GM21447 (cell line): Measurements from ENCODE around the gene ARHGDIA.
A peak's percentile ranks its signal among the peaks of the same experiment; 100 is the strongest.

Experiments
- ATAC-seq: cut with Tn5 transposase; IDR thresholded peaks from one replicate; pipeline ENCODE4 v1.9.1; 2021; ENCODE audit not compliant: unreplicated experiment

Gene ARHGDIA

DNA sequence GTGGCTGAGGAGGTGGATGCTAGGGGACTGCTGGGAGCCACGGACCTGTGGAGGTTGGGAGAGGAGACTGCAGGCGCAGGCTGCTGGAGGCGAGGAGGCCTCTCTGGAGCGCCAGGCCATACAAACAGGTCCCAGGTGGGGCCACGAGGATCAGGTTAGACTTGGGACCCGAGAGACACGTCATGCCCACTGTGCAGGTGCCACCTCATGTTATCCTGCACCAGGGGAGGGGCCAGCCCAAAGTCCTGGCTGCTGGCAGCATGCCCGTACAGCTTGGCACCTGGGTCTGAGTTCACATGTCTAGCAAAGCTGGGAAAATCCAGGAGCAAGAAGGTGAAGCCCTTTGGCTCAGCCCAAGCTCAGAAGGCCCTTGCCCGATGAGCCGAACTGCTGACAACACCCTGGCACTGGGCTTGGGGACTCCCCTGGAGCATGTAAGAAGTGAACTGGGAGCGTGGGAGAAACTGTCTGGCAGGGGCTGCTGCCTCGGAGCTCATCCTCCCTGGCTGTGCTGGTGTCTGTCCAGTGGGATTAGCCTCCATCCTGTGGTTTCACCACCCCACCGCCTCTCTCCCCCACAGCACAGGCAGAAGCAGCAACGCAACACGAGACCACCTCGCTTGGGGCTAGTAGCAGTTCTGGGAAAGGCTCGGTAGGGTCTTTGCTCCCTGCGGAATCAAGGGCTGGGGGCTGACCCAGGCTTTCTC, 5.3 kb downstream of the ARHGDIA start:
- no peak for ATAC-seq

DNA sequence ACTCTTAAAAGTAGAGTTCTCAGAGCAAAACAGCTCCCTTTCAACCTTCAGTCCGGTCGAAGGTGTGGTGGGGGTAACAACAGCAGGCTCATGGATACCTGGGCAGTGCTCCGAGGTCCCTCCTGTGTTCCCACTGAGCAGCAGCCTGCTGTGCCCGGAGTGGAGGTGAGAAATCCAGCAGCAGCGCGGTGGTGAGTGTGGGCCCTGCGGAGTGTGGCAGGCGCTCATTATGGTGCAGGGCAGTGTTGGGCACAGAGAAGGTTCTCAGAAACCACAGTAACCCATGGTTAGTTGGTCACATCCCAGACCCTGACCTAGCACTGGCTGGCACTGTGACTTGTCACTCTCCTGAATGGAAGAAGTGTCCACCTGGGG, 5.8 kb downstream of the ARHGDIA start:
- ATAC-seq: no peak

DNA sequence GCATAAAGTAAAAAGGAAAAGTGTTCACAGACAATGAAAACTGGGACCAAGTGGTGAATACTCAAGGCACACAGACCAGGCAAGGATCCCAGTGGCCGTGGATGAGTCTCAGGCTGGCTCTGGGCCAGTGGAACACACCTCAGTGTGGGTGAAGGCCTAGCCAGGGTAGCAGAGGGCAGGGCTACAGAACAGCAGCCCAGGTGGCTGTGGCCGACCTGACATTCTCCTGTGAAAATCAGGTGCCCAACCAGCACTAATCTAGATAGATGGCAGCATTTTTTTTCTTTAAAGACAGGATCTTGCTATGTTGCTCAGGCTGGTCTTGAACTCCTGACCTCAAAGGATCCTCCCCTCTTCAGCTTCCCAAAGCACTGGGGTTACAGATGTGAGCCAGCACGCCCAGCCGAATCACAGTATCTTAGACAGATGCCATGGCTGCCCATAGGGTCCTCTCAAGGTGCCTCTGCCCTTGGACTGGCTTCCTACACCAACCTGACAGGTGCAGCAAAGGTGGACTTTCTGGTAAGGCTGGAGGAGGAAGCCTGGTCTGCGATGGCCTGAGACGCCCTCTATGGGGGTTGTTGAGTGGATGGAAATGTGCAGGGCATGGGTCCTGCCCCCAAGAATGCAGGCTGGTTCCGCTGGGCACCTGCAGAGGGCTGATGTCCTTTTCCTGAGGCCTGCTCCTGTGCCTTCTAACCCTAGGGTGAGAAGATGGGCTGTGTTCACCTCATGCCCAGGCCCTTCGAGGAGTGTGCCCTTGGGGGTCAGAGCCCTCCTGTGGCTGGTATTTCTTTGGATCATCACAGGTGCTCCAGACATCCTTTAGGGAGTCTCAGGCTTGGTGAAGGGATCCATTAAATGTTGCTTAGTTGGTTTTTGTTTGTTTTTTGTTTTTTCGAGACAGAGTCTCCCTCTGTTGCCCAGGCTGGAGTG, 7.0 kb downstream of the ARHGDIA start:
- ATAC-seq: no peak

DNA sequence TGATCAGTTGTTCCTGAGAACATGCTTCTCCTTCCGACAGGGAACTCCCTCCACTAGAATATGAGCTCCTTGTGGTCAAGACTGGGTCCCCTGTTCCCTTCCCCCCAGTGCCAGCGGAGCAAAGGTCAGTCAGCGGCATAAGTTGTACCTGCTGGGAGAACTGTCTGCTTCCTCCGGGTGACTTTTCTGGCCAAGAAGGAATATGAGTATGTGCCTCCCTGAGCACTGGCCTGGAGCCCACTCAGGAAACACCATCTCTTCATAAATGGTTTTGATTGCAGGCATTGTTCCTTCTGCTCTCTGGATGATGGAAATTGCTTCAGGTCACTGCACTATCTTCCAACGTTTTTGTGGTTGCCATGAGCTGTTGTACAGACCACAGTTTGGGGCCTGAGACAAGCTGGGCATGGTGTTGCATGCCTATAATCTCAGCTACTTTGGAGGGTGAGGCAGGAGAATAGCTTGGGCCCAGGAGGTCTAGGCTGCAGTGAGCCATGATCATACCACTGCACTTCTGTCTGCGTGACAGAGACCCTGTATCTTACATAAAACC, 7.9 kb downstream of the ARHGDIA start:
- ATAC-seq: no peak

DNA sequence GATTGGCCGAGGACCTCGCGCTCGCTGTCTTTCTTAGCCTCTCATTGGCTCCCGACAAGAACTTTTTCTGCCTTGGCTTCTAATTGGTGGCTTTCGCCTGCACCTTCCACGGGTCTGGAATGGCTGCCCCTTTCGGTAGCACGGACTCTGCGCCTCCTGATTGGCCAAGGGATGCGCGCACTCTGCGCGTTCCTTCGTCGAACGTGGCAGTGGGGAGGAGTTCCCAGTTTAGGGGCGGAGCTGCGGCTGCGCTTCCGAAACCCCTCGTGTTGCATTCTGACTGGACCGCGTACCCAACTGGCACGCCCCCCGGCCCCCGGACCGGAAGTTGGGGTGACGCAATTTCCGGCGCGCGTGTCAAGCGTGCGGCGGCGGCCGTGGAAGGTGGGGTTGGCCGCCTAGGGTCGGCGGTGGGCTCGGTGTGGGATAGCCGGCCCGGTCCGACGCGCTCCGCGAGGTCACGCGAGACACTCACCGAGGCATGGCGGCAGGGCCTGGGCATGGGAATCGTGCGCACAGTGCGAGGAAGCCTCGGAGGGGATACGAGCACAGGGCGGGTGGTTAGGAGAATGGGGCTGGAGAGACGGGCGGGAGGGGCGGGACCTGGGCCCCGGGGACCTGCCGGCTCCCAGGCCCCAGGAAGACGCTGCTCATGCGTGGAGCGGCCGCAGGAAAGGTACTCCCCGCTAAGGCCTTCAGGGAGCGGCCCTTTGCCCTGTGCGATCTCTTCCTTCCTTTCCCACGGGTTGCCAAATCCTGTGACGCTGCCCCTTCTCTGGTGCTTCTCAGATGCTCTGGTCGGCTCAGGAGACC, 10.2 kb downstream of the ARHGDIA start:
- ATAC-seq: peak; percentile 78

DNA sequence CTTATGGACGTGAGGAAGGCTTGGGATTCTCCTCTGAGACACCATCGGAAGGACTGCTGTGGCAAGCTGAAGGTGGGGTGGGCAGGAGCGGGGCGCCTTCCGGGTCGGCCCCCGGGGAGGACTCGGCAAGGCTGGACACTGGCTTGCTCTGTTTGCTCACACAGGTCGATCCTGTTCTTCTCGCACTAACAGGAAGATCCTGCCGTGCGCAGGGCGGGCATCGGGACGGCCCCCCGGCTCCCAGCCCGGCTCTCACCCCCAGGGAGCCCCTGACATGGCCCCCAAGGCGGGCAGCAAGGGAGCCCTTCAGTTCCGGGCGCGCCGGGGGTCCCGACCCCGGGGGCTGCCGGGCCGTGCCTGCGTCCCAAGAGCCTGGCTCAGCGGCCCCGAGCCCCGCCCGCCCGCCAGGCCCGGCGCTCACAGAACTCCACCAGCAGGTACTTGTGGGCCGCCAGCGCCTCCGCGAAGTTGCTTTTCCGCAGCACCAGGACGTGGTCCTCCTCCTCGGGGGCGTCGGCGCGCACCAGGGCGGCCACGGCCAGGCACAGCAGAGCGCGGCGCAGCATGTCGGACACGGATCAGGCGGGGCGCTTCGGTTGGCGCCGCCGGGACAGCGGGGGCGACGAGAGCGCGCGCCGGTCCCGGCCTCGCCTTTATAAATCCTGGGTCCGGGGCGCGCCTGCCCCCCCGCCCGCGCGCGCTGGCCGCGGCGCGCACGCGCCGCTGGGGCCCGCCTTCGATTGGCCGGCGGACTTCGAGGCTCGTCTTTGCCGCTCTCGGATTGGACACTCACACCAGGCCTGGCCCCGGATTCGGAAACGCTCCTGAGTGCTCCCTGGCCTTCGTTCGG, 11.0 kb downstream of the ARHGDIA start, which contains the start of gene P4HB:
Gene P4HB (minus strand): TSS at position 630 of the 850 bp plus-strand sequence. CDS start 64 bp downstream, at position 566.
- no peak for ATAC-seq

DNA sequence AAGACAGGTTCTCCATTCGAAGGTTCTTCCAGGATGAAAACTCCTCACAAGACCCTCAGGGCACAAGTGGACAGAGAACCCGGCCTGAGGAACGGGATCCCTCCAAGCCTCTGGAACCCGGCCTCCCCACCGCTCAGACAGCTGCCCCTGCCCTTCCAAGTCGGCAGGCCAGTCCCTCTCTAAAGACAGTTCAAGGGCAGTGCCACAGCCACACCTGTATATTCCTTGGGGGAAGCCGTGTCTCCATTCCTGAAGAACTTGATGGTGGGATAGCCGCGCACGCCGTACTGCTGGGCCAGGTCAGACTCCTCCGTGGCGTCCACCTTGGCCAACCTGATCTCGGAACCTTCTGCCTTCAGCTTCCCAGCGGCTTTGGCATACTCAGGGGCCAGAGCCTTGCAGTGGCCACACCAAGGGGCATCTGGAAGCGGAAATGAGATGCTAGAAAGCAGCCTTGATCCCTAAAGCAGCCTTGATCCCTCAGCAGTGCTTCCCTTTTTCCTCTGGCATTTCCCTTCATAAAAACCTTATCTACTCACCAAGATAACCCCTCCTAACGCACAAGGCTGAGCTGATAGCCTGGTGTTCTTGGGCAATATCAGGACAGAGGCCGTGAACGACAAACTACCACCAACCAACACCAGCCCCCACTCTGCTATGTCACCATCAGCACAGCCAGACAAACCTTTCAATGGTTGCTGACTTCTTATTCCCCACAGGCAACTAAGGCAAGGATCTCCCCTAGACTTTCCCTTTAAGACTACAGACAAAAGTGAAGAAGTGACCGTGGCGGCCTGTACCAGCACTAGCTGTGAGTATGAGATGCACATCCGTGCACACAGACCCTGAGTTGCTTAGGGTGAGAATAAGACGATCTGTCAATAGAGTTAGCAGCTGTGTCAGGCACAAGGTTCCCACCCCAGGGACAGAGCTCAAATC, 11.9 kb downstream of the ARHGDIA start:
- ATAC-seq: no peak

DNA sequence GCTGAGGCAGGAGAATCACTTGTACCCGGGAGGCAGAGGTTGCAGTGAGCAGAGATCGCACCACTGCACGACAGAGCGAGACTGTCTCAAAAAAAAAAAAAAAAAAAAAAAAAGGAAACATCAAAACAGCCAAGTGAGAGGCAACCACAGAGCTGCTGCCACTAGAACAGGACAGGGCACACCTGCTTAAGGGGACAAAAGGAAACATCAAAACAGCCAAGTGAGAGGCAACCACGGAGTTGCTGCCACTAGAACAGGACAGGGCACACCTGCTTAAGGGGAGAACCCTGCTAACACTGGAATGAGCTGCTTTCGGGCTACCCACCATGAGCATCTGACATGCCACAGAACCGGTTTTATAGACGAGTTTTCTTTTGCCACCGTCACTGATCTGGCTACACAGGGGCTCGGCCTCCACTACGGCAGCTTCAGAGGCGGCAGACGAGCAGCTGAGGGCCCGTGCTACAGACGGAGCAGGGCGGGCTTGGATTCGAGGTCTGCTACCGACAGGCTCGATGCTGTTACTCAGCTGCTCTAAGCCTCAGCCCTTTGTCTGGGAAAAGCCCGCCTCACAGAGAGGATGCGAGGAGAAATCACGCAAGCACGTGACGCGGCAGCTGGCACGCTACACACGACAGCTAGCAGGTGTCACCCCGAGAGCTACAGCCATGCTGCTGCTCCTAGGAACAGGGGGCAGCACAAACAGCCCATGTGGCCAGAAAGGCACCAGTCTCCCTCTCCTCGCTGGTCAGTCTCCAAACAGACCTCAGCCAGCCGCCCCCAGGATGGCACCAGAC, 12.8 kb downstream of the ARHGDIA start:
- no peak for ATAC-seq

DNA sequence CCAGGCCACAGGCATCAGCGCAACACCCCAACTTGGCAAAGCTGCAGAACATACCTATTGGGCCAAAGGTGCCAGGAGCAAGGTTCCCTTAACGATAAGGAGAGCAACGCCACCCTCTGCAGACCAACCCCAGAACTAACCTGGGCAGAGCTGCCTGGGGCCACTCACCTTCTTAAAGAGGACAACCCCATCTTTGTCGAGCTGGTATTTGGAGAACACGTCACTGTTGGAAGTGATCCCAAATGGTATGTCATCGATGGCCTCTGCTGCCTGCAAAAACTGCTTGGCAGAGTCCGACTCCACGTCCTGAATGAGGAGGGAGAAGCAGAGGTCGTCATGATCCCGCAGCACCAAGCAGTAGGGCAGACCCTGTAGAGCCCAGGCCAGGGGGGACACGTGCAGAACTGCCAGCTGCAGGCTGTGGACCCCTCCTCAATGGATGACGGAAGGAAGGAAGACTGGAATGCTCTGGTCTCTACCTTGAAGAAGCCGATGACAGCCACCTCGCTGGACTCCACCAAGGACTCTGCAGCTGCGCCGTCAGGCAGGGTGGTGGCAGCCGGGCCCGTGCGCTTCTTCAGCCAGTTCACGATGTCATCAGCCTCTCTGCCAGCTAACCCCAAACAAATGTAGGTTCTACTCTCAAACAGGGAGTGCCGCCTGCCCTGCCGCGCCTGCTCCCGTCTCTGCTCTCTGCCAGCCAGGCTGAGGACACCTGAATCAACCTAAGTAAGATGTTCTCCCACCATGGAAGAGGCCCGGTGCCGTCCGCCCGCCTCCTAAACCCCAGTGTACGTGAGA, 16.0 kb downstream of the ARHGDIA start:
- ATAC-seq: no peak

DNA sequence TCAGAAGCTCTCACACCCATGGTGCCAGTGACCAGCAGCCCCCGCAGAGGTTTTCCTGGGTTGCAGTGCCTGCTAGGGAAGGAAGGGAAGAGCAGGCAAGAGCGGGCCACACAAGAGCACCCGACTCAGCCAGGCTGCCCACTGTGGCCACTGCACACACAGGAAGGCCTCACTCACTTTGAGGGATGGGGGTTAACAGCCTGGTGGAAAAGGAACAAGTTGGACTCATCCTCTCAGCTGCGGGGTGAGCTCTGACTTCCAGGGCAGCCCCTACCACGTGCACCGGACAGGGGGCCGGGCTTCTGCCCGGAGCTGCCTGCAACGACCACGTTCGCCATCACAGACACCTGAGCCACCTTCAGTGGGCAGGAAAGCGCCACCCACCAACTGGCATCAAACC, 18.9 kb downstream of the ARHGDIA start:
- no peak for ATAC-seq

DNA sequence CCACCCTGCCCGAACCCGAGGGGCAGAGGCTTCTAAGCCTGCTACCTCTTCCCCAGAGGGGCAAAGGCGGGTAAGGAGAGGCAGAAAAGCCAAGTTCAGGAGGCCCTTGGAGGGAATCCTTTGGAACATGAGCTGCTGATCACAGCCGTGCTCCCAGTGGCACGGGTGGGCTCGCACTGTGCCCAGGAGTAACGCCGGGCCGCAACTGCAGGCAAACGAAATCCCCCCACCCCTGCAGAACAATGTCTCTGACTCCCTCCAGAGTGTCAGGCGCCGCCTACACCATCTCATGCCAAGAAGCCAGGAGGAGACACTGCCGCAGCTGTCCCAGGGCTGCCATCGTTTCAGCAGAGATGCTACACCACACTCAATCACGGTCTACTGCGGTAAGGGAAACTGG, 19.7 kb downstream of the ARHGDIA start:
- ATAC-seq: no peak

DNA sequence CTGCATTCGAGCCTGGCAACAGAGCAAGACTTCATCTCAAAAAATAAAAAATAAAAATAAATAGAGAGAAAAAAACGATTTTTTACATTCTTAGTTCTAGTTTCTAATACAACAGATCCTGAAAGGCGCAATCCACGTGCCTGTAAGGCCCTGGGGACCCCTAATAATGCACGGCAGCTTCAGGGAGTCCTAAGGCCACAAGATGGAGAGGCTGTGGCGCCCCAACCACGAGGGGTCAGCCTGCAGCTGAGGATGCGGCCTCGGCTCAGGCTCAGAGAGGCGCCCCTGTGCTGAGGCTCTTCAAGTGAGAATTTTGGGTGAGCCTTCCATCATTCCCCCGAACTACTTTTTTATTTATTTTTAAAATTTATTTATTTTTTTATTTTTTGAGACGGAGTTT, 21.7 kb downstream of the ARHGDIA start:
- no peak for ATAC-seq

DNA sequence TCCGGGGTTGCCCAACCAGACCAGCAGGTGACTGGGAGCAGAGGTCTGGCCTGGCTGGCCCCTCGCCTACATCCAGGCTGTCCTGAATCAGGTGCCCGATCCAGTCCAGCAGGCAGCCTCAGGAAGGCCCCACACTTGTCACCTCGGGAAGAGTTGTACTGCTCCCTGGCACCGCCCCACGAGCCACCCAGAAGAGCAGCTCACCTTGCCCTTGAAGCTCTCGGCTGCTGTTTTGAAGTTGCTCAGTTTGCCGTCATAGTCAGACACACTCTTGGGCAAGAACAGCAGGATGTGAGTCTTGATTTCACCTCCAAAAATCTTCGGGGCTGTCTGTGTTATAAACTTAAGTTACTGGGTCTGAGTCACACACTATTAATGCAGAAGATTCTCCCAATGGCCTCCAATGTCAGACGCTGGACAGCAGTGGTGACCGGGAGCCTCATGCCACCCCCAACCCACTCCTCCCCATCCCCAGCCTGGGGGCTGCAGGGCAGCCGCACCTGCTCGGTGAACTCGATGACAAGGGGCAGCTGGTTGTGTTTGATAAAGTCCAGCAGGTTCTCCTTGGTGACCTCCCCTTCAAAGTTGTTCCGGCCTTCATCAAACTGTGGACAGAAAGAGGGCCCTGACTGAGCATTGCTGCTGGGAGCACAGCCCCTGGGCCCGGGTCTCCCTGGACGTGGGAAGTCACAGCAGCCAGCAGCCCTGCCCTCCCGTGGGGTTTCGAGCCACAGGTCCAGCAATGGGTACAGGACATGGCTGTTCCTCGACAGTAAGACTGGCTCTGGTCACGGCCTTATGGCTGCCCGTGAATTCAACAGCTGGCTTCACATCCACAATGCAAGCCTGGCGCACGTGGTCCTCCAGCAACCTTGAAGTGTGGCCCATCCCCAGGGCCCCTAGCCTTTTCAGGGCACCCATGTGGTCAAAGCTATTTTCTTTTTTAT, 24.1 kb downstream of the ARHGDIA start:
- ATAC-seq: no peak

DNA sequence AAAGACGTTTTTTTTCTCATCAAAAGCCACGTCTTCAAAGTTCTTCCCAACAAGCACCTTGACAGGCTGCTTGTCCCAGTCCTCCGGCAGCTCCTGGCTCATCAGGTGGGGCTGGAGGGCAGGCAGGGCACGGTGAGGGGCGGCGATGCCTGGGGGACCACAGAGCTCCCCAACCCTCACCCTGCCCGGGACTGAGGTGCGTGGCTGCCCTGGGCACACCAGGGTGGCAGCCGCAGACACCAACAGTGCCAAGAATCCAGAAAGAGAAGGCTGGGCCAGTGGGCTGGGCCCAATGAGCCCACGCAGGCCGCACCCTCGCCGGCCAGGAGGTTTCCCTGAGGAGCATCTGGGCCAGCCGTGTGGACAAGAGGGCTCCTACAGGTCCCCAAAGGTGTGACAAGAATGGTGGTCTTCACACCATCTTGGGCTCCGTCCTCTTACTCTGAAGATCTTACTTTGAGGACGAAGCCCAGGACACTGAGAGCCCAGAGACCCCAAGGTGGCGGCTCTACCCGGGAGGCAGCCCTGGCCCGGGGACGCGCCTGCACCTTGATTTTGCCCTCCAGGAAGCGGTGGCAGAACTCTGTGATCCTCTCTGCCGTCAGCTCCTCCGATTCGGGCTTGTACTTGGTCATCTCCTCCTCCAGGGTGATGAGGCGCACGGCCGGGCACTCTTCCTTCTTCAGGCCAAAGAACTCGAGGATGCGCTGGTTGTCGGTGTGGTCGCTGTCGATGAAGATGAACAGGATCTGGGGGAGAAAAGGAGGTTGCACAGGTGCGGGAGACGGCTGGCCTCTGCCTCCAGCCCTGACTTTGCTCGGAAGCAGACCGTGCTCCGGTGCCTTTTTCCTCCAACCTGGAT, 25.0 kb downstream of the ARHGDIA start:
- no peak for ATAC-seq

DNA sequence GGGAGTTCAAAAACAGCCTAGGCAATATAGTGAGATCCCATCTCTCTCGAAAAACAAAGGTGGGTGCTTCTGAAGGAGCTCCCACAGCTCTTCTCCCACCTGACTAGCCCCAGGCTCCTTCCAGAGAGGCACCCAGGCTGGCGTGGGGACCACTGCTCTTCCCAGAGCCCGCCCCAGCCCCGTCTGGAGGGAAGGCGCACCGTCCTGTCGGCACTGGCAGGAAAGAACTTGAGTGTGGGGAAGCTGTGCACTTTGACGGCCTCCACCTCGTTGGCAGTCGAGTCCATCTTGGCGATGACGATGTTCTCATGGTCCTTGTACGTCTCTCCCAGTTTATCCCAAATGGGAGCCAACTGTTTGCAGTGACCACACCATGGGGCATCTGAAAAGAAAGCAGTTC, 25.8 kb downstream of the ARHGDIA start:
- no peak for ATAC-seq
